CD4-positive, alpha-beta T cell treated with Interferon gamma for 1 hour (primary cell): Measurements from ENCODE around the gene CCL11.

Source experiments
- DNase-seq: peaks from one replicate; pipeline ENCODE4 v3.0.0-alpha.2; 2020

CCL11 gene

DNA sequence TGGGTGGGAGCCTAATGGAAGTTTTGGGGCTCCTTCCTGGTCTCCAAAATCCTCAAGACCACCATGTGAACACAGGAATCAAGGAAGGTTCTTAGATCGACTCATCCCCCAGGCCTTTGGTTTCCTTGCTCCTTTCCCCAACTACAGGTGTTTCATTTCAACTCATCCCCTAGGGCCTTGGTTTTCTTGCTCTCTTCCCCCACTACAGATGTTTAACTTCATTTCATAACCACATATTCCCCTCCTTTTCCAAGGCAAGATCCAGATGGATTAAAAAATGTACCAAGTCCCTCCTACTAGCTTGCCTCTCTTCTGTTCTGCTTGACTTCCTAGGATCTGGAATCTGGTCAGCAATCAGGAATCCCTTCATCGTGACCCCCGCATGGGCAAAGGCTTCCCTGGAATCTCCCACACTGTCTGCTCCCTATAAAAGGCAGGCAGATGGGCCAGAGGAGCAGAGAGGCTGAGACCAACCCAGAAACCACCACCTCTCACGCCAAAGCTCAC lies at the start of gene CCL11:
TSS of gene CCL11 (plus strand) at position 457 of the 507 bp plus-strand sequence. CDS start 67 bp downstream, outside the sequence.
- DNase-seq = no peak

DNA sequence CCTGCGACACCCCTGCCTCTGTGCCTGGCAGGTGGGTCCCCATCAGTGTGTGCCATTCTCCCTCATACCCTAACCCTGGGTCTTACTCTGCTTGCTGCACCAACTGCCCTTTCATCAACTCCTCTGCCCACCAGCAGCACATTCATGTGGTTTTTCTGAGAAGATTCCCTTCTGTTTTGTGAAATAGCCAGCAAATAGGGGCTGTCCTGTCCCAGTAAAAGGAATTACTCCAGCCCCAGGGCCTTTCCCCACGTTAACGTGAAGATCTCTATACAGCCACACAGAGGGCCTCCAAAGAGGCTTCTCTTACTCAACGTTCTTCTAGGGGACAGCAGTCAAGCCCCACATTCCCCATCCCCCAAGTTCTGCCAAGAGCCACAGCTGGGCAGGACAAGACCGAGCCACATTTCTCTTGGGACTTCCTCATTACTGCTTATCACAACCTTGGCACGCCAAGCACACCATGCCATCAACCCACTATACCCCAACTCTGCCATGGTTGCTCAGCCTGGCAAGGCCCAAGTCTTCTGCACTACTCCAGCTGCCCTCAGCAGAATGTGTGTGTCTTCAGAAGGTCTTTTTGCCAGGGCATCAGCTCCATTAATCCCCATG lies 49.2 kb upstream of the CCL11 start:
- DNase-seq = no peak

DNA sequence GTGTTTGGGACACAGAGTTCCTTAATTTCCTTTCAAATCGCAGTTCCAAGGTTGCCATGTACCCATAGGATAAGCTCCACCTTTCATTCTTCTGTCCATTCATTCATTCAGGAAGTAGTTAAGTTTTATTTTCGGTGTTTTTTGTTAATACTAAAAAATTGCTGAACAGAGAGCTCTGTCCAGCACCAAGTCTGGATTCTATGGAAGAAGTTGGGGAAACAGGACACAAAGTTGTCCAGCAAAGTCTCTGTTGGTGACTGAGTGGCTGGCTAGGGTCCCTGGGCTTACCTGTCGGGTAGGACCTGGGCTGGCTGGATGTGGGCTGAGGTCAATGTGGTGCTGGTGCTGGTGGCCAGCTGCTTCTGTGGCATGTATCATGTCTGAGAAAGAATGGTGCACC lies 48.1 kb upstream of the CCL11 start:
- no peak for DNase-seq

DNA sequence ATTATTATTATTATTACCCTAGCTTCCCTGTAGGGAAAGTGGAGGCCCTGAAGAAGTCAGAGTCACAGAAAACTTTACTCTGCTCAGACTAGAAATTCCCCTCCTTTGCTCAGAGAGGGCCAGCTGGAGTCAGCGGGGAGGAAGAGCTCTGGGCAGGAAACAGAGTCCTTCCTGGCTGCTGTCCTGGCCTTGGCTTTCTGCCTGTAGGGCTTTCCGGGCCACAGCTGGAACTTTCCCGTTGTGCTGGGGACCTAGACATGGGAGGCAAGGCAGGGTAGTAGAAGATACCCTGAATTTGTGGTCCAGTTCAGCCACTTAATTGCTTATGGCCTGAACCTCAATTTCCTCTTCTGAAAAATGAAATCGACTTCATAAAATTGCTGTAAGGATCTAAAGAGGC lies 44.5 kb upstream of the CCL11 start:
- DNase-seq = peak; percentile 16

DNA sequence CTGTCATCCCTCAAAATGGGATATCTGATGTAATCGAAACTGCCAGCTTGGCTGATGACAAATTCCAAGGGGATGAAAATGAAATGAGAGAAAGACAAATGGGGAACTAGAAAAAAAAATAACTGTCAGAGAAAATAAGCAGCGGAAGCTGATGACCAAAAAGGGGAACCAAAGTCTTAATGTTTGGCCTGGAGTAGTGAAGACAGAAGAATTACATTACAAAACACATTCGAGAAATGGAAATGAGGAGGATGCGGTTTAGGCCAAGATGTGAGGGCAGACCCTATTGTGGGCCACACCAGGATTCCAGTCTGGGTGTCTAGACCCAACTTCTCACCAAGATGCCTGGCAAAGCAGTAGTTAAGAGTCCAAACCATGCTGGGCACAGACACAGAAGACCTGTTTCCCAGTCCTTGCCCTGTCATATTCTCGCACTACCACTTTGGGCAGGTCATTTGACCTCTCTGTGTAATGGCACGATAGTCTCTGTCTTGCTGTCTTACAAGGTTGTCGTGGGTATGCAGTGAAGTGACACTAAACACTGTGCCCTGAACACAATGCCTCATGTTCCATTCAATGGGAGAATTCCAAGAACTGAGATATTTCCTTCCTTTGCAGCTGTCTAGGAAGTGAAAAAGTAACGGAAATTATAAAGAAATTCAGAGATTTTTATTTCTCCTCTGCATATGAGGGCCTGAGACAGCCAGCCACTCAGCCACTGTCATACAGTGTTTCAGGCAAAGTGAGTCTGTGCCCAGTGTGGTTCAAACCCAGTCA lies 42.8 kb upstream of the CCL11 start:
- peak; percentile 32 for DNase-seq

DNA sequence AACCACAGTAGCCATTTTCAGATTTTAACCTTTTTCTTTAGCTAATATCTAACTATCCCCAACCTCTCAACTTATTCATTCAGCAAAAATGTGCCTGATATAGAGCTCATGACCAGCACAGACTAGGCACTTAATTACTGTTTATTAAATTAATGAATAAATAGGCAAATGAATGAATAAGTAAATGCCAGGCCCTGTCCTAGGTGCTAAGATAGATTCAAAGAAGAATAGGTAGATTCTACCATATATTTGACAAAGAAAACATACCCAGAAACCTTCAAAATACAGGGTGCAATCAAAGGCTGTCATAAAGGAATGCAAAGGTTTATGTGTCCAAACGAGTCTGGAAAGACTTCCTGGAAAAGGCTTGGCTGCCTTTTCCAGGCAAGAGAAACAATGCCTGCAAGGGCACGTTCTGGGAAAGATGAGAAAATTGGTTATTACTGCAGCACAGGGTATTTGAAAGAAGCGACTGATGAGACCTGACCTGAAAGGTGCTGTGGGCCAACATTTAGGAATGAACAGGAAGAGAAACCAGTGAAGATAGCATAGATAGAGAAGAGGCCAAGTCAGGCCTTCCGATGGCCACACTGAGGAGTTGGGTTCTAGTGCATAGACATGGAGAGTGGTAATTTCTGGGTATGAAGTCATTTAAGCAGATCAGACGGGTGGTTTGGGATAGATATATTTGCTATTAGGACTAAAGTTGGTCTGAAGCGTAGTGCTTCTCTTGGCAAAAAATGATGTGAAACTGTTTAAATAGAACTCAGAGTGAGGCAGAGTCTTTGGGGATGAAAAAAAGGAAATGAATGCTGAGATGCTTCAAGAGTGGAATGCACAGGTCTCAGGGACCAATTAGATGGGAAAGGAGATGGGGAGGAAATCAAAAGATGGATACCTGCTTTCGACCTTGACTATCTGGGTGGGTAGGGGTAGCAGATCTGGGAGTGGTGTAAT lies 41.9 kb upstream of the CCL11 start:
- DNase-seq = no peak

GRCh38 chr17:34245351-34245905 lies 40.1 kb upstream of the CCL11 start:
- no peak for DNase-seq

GRCh38 chr17:34246446-34246845 lies 39.1 kb upstream of the CCL11 start:
- DNase-seq = peak; percentile 38

GRCh38 chr17:34246881-34247280 lies 38.7 kb upstream of the CCL11 start:
- DNase-seq = no peak

- DNase-seq = no peak
These were observed 37.0 kb upstream of the CCL11 start for GRCh38 chr17:34248511-34249024.

GRCh38 chr17:34249061-34249460 lies 36.5 kb upstream of the CCL11 start:
- DNase-seq = no peak

GRCh38 chr17:34249478-34249877 lies 36.1 kb upstream of the CCL11 start:
- DNase-seq = peak; percentile 37

GRCh38 chr17:34251186-34251585 lies 34.4 kb upstream of the CCL11 start:
- no peak for DNase-seq

- no peak for DNase-seq
These were observed 33.5 kb upstream of the CCL11 start for GRCh38 chr17:34252095-34252443.

DNA sequence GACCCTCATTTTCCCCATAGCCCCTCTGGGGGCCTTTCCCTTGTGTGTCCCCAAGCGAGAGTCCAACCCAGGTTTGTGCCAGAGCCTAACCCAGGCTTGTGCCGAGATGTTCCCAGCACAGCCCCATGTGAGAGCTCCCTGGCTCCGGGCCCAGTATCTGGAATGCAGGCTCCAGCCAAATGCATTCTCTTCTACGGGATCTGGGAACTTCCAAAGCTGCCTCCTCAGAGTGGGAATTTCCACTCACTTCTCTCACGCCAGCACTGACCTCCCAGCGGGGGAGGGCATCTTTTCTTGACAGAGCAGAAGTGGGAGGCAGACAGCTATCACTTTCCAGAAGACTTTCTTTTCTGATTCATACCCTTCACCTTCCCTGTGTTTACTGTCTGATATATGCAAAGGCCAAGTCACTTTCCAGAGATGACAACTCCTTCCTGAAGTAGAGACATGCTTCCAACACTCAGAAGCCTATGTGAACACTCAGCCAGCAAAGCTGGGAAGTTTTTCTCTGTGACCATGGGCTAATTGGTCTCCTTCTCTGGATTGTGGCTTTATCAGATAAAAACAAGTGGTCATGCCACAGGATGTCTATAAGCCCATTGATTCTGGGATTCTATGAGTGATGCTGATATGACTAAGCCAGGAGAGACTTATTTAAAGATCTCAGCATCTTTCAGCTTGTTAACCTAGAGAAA lies 33.0 kb upstream of the CCL11 start:
- DNase-seq = no peak

GRCh38 chr17:34253139-34253525 lies 32.4 kb upstream of the CCL11 start:
- no peak for DNase-seq

GRCh38 chr17:34254146-34254545 lies 31.4 kb upstream of the CCL11 start:
- no peak for DNase-seq

DNA sequence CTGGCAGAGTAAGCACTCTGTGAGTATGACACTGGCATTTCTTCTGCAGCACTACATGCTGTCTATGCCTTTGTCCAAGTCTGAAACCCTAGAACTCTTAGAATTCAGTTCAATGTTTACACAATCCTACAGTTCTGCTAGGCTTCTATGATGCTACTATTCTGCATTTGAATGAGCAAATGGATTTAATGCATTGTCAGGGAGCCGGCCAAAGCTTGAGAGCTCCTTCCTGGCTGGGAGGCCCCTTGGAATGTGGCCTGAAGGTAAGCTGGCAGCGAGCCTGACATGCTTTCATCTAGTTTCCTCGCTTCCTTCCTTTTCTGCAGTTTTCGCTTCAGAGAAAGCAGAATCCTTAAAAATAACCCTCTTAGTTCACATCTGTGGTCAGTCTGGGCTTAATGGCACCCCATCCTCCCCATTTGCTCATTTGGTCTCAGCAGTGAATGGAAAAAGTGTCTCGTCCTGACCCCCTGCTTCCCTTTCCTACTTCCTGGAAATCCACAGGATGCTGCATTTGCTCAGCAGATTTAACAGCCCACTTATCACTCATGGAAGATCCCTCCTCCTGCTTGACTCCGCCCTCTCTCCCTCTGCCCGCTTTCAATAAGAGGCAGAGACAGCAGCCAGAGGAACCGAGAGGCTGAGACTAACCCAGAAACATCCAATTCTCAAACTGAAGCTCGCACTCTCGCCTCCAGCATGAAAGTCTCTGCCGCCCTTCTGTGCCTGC lies 30.7 kb upstream of the CCL11 start, which contains the start of gene CCL2:
TSS of gene CCL2 (plus strand) at position 635 of the 730 bp plus-strand sequence. CDS start at position 700, 65 bp downstream.
- no peak for DNase-seq

- DNase-seq = no peak
These were observed 30.2 kb upstream of the CCL11 start for GRCh38 chr17:34255381-34255732.

DNA sequence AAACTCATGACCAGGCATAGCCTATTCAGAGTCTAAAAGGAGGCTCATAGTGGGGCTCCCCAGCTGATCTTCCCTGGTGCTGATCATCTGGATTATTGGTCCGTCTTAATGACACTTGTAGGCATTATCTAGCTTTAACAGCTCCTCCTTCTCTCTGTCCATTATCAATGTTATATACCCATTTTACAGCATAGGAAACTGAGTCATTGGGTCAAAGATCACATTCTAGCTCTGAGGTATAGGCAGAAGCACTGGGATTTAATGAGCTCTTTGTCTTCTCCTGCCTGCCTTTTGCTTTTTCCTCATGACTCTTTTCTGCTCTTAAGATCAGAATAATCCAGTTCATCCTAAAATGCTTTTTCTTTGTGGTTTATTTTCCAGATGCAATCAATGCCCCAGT lies 29.7 kb upstream of the CCL11 start:
- DNase-seq = no peak

GRCh38 chr17:34257299-34257985 lies 28.1 kb upstream of the CCL11 start:
- DNase-seq = no peak
